Hepatic stellate cell (primary cell): ENCODE data around the gene TMEM170B.
"Not testable (repeated sequence)": the region's sequence is repeated elsewhere in the genome, so short reads cannot be mapped to it uniquely, and the experiment has no call there.

Experiments
- DNase-seq: peaks from one replicate; pipeline ENCODE4 v3.0.0; 2011; ENCODE audit warnings: low spot score

The TMEM170B gene

GRCh38 chr6:11528996-11529395 lies 8.6 kb upstream of the TMEM170B start:
- no peak for DNase-seq

GRCh38 chr6:11532097-11532496 lies 5.5 kb upstream of the TMEM170B start:
- no peak for DNase-seq

- no peak for DNase-seq
Observed at GRCh38 chr6:11534561-11534960, 3.0 kb upstream of the TMEM170B start.

- peak; percentile 6 for DNase-seq
Observed at GRCh38 chr6:11535801-11536230, 1.7 kb upstream of the TMEM170B start.

- DNase-seq: no peak
Observed at GRCh38 chr6:11536795-11537194, 754 bp upstream of the TMEM170B start.

GRCh38 chr6:11538052-11538818 lies 686 bp downstream of the TMEM170B start:
- DNase-seq: peak; percentile 26

- no peak for DNase-seq
Observed at GRCh38 chr6:11538819-11539468, 1.4 kb downstream of the TMEM170B start.

DNA sequence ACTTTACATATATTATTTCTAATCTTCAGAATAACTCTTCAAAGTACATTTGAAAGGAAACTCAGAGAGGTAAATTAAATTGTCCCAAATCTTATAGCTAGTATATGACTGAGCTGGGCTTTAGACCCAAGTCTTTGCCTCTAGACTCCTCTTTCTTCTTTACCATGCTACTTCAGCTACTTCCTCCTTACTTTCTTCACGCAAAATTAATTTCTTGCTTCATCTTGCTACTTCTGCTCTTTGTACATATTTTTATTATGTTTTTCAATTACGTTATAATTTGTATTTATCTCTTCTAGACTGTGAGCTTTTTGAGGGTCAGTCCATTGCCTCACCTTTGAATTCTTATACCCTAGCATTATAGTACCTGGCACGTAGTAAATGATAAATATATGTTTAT lies 5.3 kb downstream of the TMEM170B start:
- no peak for DNase-seq

- no peak for DNase-seq
Observed at GRCh38 chr6:11543919-11544518, 6.5 kb downstream of the TMEM170B start.

- DNase-seq: not testable (repeated sequence)
Observed at GRCh38 chr6:11547846-11548245, 10.3 kb downstream of the TMEM170B start.

DNA sequence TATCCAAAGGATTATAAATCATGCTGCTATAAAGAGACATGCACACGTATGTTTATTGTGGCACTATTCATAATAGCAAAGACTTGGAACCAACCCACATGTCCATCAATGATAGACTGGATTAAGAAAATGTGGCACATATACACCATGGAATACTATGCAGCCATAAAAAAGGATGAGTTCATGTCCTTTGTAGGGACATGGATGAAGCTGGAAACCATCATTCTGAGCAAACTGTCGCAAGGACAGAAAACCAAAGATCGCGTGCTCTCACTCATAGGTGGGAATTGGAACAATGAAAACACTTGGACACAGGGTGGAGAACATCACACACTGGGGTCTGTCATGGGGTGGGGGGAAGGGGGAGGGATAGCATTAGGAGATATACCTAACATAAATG lies 11.0 kb downstream of the TMEM170B start:
- DNase-seq: not testable (repeated sequence)

DNA sequence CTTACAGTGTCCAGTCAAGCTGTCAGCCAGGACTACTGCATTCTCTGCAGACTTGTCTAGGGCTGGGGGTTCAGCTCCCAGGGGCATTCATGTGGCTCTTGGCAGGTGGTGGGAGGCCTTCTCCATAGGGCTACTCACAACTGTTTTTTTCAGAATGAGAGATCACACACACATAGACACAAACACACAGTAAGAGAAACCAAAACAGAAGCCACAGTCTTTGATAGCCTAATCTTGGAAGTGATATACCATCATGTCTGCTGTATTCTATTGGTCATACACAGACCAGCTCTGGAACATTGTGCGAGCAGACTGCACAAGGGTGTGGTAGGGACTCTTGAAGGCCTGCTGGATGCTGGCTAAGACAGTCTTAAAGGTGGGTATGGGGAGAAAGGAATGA lies 13.5 kb downstream of the TMEM170B start:
- DNase-seq: no peak

DNA sequence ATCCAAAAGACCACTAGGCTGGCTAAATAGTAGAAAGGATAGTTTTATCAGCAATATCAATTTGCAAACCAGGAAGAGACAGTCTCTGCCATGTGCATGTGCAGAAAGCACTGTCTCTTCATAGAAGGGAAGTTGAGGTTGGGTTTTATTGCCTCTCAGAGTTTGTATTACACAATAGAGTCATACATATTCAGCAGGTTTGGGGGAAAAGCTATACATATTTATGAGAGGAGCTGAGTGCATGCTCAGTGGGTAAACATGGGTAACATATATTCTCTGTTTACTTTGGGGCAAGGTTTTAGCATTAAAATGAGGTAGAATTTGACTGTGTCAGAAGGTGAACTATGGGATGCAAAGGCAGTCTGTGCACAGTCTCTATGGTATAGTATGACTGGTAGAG lies 14.9 kb downstream of the TMEM170B start:
- no peak for DNase-seq

DNA sequence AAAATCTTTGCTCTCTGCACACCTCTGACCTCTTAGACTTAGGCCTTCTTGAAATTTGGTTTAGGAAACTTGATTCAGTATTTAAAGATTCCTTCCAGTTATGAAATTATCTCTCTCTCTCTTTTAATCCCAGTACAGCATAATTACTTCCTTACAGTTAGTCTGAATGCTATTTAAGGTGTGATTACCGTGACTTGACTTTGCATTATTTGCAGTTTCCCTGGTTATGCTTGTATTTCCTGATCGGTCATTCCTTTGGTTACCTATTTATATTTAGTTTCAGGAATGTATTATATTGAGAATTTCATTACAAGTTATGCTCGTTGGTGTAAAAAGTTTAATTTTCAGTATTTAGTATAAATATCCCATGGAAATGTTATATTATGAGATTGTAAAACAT lies 16.3 kb downstream of the TMEM170B start:
- DNase-seq: no peak

GRCh38 chr6:11556309-11556708 lies 18.8 kb downstream of the TMEM170B start:
- DNase-seq: no peak

- DNase-seq: no peak
Observed at GRCh38 chr6:11563793-11564192, 26.2 kb downstream of the TMEM170B start.

DNA sequence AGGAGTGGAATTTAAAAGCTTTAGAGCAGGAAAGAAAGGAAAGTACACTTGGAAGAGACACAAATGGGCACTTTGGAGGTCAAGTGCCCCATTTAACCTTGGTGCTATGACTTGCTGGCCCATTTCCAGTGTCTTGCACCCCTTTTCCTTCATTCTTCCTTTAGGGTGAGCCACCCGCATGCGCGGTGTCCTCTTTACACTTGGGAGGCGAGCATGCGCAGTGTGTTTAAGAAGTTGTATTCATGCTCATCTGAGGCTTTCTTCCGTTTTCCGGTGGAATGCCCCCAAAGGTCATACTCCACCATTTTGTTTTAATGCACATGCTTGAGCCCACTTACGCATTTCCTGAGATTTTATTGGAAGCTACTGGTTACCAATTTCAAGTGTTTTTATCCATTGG lies 29.1 kb downstream of the TMEM170B start:
- DNase-seq: no peak

- DNase-seq: no peak
Observed at GRCh38 chr6:11571073-11571472, 33.5 kb downstream of the TMEM170B start.

- peak; percentile 30 for DNase-seq
Observed at GRCh38 chr6:11575408-11576033, 38.0 kb downstream of the TMEM170B start.

DNA sequence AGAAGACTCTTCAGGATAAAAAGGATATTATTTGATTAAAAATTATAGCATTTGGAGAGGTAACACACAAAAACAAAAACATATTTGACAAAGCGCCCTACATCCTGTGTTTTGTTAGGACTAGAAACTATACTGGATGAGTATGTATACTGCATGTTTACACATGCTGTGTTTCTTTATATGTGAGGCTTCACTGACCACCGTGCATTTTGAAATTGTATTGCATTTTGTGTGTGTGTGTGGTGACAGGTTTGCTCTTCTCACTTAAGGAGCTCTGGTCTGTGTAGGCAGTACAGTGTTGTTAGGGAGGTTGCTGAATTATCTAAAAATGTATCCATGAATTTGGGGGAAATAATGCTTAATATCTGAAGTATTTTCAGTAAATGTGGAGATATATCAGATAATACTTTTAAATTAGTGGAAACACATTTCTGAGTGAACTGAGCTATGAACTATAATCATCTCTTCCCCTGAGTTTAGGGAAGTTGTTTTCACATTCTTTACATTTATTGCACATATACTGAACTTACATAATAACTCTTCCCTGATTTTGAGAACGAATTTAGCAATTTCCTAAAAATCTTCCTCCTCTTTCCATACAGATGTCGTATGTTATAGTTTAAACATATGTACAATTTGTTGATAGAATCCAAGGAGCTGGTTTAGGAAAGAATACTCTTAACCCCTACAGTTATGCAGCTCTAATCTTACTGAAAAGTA lies 43.3 kb downstream of the TMEM170B start:
- no peak for DNase-seq

DNA sequence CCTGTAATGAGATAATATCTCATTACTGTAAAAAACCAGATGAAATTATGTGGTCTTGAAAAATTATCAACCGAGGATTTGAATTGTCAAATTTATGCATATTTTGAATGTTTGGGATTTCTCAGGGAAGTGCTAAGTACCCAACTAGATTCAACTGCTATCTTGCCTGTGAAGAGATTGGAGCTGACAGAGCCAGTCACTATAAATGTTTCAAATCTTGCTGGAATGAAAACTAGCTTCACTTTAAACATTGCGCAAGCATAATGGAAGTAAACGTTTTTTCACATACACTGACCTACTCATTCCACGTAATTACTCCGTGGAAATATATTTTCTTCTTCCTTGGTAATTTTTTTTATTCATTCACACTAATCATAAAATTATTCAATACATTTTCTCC lies 46.7 kb downstream of the TMEM170B start:
- no peak for DNase-seq

DNA sequence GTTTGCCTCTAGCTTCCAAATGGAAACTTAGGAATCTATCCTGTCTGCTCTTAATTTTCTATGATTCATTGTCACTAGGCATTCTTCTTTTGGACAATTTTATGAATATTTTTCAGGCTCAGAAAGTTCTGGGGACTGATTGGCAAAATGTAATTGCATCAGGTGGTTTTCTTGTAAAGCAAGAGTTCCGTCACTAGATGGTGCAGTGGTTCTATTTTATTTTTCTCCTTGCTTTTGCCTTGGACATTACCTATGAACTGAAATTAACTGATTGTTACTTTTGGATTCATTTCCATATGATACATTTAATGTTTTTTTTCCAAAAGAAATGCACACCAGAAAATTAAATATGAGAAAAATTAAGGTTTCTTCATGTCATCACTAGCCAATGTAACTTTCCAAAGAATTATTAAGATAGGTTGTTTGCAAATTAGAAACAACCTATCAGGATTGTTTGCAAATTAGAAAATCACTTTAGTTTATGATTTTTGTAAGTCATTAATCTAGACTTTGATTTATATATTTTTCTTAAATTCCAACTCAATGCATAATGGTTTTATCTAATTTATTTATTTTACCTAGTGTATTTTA lies 48.0 kb downstream of the TMEM170B start:
- no peak for DNase-seq
